ENCODE data around the gene DSC3.

GRCh38 chr18:31079973-31080372, 37.4 kb upstream of the DSC3 start:
- no peak for TF ChIP-seq EZH2phosphoT487 (IDR thresholded peaks at IDR 0.05; ENCODE audit: low read depth, severe bottlenecking, unreplicated experiment)
- no peak for TF ChIP-seq CTCF (IDR thresholded peaks at IDR 0.05; ENCODE audit: poor library complexity)

All from hepatocyte (in vitro differentiated cells).